SK-N-SH (cell line): Measurements from ENCODE around the gene TSC22D1.

Experiments
- CTCF ChIP-seq: fragments of 200-600 bp; sonication (generic); IDR thresholded peaks from 2 replicates; pipeline ENCODE4 v1.6.1; 2017; ENCODE audit warnings: antibody characterized with exemption, mild to moderate bottlenecking, moderate library complexity
- POLR2AphosphoS5 ChIP-seq: IDR thresholded peaks from 2 replicates; pipeline ENCODE4 v1.6.1; 2012; ENCODE audit warnings: low read depth, low read length
- RFX5 ChIP-seq: IDR thresholded peaks from 2 replicates; pipeline ENCODE4 v1.6.1; 2012; ENCODE audit warnings: mild to moderate bottlenecking, improper control_type of control experiment, low read length
- RXRA ChIP-seq: IDR thresholded peaks from 2 replicates; pipeline ENCODE4 v1.4.0; 2012; ENCODE audit warnings: low read depth, mild to moderate bottlenecking, borderline replicate concordance
- TAF1 ChIP-seq: IDR thresholded peaks from 2 replicates; pipeline ENCODE4 v1.6.1; 2012; ENCODE audit warnings: low read depth, mild to moderate bottlenecking, low read length, moderate library complexity, borderline replicate concordance
- TF ChIP-seq, protein P1 (sequence below): fragments of 150-350 bp; IDR thresholded peaks from 2 replicates; pipeline ENCODE4 v1.6.1; 2016; ENCODE audit warnings: mild to moderate bottlenecking, low read depth, low read length

GRCh38 chr13:44573790-44574465, 2.2 kb downstream of the TSC22D1 start:
- peak; percentile 58 for TF ChIP-seq CTCF
- no peak for TF ChIP-seq RXRA
- no peak for TF ChIP-seq TAF1
- TF ChIP-seq, protein P1, sequence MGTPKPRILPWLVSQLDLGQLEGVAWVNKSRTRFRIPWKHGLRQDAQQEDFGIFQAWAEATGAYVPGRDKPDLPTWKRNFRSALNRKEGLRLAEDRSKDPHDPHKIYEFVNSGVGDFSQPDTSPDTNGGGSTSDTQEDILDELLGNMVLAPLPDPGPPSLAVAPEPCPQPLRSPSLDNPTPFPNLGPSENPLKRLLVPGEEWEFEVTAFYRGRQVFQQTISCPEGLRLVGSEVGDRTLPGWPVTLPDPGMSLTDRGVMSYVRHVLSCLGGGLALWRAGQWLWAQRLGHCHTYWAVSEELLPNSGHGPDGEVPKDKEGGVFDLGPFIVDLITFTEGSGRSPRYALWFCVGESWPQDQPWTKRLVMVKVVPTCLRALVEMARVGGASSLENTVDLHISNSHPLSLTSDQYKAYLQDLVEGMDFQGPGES: no peak
- no peak for TF ChIP-seq POLR2AphosphoS5
- no peak for TF ChIP-seq RFX5
